Measurements from ENCODE around the gene ZMIZ1.

The ZMIZ1 gene

GRCh38 chr10:79308016-79308415 is 239.2 kb downstream of the ZMIZ1 start:
- no peak for TF ChIP-seq CTCF (IDR thresholded peaks at IDR 0.05)

GRCh38 chr10:79308969-79309665 is 240.4 kb downstream of the ZMIZ1 start:
- no peak for TF ChIP-seq CTCF (IDR thresholded peaks at IDR 0.05)

GRCh38 chr10:79310200-79310865 is 241.6 kb downstream of the ZMIZ1 start:
- TF ChIP-seq CTCF (IDR thresholded peaks at IDR 0.05), result no peak

- TF ChIP-seq CTCF (IDR thresholded peaks at IDR 0.05), result no peak
Observed at GRCh38 chr10:79310911-79311573, 242.3 kb downstream of the ZMIZ1 start.

- no peak for TF ChIP-seq CTCF (IDR thresholded peaks at IDR 0.05)
Observed at GRCh38 chr10:79311581-79312407, 243.0 kb downstream of the ZMIZ1 start.

- TF ChIP-seq CTCF (IDR thresholded peaks at IDR 0.05), result no peak
Observed at GRCh38 chr10:79312601-79313187, 243.9 kb downstream of the ZMIZ1 start.

GRCh38 chr10:79313320-79313719 is 244.6 kb downstream of the ZMIZ1 start:
- no peak for TF ChIP-seq CTCF (IDR thresholded peaks at IDR 0.05)

Data from LNCAP (cell line).